Heart left ventricle (tissue), 13 donors: ENCODE measurements around the gene RNH1.

Source experiments
- POLR2A ChIP-seq, 2 donors: fragments of 450-650 bp; IDR thresholded peaks; one replicate each; pipeline ENCODE4 v1.6.1; 2017; ENCODE audit warnings: antibody characterized with exemption in 2 of 2, mild to moderate bottlenecking in 2 of 2, moderate library complexity in 2 of 2
- TF ChIP-seq, protein P1 (sequence below), 12 donors: fragments of 200-600 bp; sonication (generic) in 4 of 12; IDR thresholded peaks; one replicate each; pipeline versions ENCODE4 v1.5.0 to v1.8.0; 2018 to 2022; ENCODE audit warnings: antibody characterized with exemption in 12 of 12, mild to moderate bottlenecking in 5 of 12
- donor health status: ischemic (EF 13 %, LVEDD 7.1; RV severe dilation, severe dysfunction).
- donor health status: DM: no; HTN: yes; CAD: no.
- donor health status: DM: no; HTN: no; CAD: no.
- donor health status: ischemic (EF 25% LVEDD 6.9; RV normal size, moderate dysfunction).
- donor health status: ischemic (EF 25% LVEDD 5.7; RV mildly dilated, moderate dysfunction).
- donor health status: ischemic (EF 35%, LVEDD 5.7; RV mildly dilated, moderate dysfunction).
- donor health status: nonischemic (EF 11% LVEDD 7.7; RV severe dilation, severe dysfunction).
- donor health status: DM: yes; HTN: yes; CAD: no.
- donor health status: PGD.
- donor health status: ischemic (EF 29% LVEDD 5.4; RV normal size, mild dysfunction).
- donor health status: nonischemic (EF 23%, LVEDD 6.1; RV moderate dilation, normal function).

DNA sequence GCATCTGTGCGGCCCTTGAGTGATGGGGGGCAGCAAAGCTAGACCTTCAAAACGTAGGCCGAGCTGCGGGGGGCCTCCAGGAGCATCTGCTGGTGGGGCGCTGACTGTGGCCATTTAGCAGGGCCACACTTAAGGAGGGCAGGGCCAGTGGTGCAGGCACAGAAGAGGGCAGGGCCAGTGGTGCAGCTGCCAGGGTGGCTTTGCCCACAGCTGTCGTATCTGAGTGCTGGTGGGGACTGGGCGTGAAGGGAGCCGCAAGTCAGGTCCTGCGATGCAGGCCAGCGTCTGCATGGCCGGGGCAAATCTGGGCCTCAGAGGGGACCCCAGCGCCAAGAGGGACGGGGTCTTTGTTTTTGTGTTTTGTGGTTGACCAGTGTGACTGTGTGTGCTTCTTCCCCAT, 27.7 kb downstream of the RNH1 start:
- TF ChIP-seq, protein P1, sequence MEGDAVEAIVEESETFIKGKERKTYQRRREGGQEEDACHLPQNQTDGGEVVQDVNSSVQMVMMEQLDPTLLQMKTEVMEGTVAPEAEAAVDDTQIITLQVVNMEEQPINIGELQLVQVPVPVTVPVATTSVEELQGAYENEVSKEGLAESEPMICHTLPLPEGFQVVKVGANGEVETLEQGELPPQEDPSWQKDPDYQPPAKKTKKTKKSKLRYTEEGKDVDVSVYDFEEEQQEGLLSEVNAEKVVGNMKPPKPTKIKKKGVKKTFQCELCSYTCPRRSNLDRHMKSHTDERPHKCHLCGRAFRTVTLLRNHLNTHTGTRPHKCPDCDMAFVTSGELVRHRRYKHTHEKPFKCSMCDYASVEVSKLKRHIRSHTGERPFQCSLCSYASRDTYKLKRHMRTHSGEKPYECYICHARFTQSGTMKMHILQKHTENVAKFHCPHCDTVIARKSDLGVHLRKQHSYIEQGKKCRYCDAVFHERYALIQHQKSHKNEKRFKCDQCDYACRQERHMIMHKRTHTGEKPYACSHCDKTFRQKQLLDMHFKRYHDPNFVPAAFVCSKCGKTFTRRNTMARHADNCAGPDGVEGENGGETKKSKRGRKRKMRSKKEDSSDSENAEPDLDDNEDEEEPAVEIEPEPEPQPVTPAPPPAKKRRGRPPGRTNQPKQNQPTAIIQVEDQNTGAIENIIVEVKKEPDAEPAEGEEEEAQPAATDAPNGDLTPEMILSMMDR (IDR thresholded peaks at IDR 0.05), result no peak
- no peak for TF ChIP-seq POLR2A (IDR thresholded peaks at IDR 0.05)
